ENCODE results near the gene PEX14.

PEX14 gene

DNA sequence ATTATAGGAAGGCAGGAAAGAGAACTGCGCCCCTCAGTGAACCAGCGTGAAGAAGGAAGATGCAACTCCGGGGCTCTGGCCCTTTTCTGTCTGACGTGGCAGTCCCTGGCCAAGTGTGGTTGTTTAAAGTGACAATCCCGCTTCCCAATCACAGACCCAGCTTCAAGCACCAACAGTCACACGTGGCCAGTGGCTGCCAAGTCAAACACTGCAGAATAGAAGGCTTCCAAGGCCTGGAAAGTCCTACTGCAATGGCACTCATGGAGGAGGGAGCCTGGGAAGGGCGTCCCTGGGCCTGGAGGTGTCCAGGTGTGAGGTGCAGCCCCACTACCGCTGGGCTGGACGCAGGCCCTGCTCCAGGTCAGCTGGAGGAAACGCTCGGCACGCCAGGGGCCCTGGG lies 177.9 kb downstream of the PEX14 start:
- DNase-seq = no peak

DNA sequence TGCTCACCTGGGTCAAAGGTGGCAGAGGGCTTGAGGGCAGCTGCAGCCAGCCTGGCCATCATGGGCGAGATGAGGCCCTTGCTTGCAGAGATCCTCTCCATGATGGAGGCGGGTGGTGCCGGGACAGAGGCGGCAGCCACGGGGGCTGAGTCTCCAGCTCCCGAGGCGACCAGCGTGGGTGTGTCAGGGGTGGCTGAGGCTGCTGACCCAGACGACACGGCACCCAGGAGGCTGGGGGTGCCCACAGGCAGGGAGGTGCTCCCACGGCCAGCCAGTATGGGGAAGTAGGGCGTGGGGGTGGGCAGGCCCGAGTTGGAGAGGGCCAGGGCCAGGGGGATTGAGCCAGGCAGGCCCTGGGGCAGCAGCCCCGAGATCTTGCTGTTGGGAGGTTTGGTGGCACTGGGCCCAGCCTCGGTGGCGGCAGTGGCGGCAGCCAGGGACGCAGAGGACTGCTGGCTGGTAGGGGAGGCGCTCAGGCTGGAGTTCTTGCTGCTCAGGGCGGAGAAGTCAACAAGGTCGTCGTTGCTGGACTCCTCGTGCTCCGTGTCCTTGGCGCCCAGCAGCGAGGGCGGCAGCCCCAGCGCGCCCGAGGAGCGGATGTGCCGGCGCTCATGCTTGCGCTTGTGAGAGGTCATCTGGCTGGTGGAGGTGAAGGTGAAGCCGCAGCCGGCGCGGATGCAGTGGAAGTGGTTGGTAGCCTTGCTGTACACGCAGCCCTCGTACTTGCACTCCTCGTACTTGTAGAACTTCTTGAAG lies 178.8 kb downstream of the PEX14 start:
- no peak for DNase-seq

DNA sequence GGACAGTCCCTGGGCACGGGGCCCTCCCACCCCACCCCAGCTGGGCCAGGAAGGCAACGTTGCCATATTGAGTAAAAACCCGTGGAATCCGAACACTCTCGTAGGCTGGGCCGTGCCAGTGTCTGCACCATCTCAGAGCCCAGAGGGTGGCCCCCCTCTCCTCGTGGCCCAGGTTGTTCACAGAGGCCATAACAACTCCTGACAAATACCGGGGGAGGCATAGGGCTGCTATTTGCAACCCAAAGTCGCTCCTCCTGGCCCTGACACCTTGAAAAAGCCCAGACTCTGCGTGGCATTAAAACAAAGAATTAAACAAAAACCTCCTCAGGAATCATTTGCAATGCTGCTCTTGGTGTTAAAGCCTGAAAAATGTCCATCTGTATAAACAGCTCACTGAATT lies 180.3 kb downstream of the PEX14 start:
- DNase-seq = no peak

DNA sequence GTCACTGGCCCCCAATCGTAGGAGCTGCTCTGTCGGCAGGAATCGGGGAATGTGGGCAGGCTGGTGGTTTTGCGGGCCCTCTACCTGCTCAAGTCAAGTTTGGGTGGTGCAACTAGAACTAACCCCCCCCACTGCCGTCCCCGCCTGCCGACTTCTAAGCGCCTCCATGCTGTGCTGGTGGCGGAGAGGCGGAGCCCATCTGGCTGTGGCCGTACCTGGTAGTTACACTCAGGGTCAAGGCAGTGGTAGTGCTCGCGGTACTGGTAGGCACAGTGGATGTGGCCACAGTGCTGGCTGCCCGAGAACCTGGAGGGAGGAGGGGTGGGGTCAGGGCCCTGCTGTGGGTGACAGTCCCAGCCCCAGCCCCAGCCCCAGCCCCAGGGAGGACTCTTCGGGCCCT lies 181.7 kb downstream of the PEX14 start:
- no peak for DNase-seq

DNA sequence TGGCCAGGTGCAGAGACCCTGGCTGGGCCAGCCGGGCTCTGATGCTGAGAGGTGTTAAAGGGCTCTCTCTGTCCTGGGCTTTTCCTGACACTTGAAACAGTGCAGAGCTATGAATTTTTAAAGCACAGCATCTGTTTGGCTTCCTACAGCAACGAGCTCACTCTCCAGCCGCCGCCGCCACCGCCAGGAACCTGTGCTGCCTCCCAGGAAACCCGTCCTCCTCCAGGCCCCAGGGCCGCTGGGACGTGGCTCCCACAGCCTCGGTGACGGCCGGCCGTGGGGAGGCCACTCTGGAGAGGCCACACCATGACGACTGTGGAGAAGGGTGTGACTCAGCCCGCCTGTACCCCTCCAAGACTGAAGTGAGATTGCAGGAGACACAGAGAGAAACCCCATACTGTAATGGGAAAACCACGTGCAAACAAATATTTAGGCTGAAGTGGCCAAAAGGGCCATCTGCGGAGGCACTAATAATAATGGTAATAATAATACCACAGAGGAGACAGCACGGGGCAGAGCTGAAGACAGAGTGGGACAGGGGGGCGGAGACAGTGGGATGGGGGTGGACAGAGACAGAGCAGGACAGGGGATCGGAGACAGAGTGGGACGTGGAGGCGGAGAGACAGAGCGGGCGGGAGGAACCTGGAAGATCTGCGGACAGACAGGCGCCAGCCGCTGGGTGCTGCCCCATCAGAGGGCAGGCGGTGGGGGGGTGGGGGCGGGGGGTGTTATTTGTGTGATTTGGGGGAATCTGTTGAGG lies 182.5 kb downstream of the PEX14 start:
- DNase-seq = no peak

DNA sequence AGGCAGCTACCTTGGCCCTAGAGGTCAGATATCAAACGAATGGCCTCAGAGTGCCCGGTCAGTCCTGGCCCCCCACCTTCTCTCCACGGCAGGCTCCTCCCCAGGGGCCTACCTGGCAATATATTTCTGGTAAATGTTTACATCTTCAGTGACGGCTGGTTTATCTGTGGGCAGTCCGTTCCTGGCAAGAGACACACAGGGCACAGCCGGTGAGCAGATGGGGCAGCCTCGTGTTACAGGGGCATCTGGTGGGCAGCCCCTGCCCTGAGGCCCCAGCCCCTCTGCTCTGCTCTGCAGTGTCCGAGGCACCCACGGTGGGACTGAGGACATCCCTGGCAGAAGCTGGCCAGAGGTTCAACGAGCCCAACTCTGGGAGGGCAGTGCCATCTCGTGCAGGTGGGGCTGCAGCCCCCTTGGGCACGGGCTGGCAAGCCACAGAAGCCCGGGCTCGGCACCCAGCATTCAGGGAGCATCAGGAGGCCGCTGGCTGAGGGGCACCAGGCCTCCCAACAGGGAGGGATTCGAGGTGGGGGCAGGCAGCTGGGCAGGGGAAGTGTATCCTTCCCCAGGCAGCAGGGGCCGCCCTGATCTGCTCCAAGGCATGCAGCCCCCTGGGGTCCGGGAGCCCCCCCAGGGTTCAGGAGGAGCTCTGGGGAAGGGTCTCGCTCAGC lies 183.8 kb downstream of the PEX14 start:
- no peak for DNase-seq

DNA sequence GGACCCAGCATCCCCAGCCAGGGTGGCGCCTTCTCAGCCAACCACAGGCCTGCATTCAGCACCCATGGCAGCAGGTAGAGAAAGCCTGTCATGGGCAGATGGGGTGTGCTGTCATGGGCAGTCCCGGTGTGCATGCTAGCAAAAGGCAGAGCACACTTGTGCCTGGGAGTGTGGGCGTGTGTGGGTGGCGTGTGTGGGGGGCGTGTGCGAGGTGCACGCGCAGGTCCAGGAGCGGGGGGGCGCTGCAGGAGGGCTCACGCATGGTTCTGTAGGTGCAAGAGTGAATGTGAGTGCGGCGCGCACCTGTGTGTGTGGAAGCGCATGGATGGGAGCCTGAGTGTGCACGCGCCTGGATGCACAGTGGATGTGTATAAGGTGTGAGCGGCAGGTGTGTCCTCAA lies 184.5 kb downstream of the PEX14 start:
- no peak for DNase-seq

DNA sequence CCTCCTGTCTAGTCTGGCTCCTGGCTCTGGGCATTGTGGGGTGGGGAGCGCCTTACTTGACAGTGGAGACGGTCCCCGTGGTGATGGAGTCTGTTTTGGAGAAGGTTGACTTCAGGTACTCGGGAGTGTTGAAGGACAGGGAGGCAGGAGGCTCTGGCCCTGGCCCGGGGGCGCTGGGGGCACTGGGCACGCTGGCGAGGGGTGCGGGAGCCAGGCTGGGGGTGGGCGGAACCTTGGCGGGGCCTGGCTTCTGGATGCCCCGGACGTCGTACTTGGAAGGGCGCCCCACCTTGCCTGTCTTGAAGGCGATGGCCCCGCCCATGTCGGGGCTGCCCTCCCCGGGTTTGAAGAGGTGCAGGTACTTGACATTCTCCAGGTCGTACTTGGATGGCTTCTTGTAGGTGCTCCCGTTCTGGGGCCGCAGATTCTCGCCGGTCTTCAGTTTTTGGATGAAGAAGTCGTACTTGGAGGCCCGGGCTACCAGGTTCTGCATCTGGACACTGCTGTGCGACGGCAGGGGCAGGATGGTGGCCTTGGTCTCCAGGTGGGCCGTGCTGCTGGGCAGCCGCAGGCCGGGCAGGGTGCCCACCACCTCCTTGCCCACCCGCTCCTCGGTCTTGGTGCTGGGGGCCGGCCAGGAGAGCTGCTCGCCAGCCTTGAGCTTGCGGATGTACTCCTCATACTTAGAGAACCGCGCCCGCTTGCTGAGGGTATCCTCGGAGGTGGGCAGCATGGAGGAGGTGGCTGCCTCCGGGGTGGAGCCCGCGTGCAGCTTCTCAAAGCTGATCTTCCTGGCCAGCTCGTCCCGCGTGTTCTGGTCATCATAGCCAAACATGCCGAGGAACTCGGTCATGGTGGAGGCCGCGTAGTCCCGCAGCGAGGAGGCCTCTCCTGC lies 185.1 kb downstream of the PEX14 start:
- no peak for DNase-seq

DNA sequence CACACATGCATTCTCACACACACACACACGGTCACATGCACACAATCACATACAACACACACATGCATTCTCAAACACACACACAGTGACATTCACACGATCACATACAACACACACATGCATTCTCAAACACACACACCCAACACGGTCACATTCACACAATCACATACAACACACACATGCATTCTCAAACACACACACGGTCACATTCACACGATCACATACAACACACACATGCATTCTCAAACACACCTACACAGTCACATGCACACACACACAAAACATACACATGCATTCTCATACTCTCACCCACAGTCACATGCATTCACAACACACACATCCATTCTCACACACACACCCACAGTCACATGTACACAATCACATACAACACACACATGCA lies 186.7 kb downstream of the PEX14 start:
- no peak for DNase-seq

DNA sequence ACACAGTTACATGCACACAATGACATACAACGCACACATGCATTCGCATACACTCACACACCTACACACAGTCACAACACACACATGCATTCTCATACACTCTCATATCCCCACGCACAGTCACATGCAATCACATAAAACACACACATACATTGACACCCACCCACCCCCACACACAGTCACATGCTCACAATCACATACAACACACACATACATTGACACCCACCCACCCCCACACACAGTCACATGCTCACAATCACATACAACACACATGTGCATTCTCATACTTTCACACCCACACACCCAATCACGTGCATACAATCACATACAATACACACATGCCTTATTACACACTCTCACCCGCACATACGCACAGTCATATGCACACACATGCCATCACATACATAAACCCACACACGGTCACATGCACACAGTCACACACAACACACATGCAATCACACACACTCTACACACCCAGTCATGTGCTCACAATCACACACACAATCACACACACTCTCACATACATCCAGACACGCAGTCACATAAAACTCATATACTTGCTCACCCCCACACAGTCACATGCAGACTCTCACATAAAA lies 187.4 kb downstream of the PEX14 start:
- no peak for DNase-seq

DNA sequence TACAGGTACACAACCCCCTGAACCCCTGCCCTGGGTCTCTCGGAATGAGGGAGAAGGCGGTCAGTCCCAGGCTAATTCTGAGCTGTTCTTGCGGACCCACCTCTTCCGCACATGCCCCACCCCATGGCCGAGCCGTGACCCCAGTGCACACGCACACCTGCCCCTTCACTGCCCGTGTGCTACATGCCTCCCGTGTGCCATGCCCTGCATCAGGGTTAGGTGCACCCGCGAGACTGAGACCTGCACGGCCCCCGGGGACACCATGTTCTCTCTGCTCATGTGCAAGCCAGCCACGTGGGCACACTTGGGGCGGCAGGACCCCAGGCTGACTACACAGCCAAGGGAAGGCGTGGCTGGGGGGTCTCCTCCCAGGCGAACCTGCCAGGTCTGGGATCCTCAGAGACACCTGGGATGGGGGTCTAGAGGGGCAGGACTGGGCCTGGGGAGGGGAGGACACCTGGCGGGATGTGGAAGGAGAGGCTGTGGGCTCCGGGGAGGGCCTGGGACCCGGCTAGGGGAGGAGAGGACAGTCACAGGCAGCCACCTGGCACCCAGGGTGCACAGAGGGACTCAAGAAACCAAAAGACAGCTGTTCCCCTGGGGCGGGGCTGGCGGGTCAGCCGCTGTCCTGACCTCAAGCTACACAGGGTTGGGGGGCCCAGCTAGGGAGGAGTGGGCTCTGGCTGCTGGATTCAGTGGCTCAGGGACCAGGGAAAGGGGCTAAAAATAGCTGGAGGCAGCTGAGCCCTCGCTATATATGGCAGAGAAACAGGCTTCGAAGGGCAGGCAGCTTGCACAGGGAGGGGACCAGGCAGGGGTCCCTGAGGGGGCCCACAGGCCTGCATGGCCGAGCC lies 188.3 kb downstream of the PEX14 start:
- no peak for DNase-seq

DNA sequence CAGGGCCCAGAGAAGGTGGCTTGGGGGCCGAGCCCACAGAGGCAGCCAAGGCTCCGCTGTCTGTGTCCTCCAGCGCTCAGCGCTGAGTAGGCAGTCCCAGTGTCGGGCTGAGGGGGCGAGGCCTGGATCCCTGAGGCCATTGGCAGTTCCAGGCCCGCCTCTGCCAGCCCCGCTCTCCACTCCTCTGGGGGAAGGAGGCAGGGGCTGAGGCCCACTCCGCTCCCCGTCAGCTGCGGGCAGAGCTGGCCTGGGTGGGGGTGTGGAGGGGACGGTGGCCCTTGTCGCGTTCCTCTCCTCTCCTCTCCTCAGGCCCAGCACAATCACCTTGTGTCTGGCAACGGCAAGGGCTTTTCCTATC lies 188.9 kb downstream of the PEX14 start:
- DNase-seq = no peak

DNA sequence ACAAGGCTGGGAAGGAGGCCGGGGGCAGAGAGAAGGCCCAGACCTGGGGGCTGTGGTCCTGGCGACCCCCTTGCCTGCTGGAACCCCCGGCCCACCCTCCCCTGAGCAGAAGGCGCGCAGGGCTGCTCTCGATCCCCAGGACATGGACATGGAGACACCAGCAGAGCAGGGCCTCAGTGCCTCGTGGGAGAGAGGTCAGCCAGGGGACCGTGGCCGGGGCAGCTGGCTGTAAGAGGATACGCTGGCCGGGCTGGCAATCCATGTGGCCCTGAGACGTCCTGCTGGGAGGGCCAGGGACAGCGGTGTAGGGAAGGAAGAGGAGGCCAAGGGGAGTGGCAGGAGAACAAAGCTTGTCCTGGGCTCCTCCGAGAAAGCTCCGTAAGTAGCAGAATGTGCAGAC lies 189.5 kb downstream of the PEX14 start:
- no peak for DNase-seq

DNA sequence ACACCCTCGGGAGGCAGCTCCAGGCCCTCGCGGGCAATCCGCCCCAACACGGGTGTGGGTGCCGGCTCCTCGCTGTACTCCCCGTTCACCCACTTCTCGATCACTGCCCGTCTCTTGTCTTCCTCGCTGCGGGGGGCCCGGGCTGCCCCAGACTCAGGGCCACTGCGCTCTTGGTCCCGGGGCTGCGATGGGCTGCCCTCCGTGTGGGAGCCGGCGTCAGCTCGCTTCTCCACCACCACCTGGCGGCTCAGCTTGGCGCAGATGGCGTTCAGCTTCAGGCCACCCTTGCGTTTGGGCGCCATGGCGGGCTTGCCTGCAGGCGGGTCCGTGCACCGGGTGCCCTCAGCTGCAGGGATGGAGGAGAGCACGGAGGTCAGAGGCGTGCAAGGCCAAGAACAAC lies 190.5 kb downstream of the PEX14 start:
- DNase-seq = no peak

DNA sequence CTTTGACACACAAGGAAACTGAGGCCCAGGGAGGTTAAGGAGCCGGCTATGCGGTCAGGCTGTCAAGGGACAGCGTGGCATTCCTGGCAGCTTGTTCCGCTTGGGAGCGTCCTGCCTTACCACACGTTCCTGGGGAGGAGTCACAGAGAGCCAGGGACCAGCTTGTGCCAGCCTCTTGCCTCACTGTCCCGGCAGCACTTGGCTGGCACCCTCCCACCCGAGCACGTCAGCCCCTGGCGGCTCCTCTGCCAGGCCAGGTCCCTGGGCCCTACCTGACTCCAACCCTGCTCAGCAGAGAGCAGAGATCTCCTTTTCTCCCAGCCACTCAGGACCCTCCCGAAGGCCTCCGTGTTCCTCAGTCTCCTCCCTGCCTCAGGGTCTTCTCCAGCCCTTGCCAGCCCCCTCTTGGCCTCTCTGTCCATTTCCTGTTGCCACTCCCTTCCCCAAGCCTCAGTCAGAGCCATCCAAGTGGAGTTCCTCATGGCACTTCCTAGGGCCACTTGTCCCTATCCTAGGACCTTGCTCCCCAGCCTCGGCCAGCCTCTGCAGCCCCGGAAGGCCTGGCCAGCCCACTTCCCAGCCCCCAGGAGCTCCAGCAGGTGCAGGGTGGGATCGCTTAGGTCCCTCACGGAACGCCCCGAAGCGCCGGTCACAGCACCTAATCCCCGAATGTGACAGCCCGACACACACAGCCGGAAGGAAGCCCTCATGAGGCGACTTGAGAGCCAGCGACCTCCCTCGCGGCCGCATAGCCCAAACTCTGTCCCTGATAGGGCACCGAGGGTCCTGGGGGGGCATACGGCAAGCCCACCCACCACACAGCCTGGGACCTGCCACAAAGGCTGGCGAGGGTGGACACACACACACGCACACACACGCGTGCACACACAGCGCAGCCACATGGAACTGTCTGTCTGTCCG lies 191.4 kb downstream of the PEX14 start:
- DNase-seq = no peak

DNA sequence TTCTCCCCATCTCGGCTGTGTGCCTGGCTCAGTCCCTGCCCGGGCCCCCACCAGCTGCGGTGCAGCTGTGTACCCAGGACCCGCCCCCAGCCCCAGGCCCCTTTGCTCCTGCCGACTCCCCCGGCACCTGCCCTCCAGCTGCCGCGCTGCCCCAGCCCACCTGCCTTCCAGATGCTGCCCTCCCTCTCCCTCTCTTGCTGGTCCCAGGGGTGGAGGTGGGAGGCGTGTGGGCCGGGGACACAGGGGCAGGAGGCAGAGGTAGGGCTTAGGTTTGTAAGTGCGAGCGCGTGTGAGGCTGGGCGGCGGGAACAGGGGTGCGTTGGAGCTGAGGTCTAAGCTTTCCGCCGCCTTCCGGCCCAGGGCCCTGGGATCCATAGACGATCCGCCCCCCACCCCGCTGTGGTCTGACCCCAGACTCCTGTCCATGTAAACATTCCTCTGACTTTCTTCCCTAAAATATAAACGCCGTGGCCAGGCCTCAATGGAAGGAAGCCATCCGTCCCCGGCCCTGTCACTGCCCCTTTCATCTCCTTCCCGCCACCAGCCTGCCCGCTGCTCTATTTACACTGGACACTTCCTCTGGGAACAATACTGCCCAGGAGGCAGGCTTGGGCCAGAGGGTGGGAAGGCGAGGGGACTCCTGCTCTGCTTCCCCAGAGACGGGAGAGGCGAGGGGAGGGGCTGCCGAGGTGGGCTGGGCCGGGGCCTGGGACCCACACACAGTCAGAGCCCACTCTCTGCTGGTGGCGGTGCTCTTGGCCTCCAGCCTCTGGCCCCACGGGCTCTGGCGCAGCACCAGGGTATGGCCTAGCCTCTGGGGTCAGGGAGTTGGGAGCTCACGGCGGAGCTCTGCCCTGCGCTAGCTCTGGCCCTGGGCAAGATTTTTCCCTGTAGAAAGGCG lies 193.4 kb downstream of the PEX14 start:
- no peak for DNase-seq

DNA sequence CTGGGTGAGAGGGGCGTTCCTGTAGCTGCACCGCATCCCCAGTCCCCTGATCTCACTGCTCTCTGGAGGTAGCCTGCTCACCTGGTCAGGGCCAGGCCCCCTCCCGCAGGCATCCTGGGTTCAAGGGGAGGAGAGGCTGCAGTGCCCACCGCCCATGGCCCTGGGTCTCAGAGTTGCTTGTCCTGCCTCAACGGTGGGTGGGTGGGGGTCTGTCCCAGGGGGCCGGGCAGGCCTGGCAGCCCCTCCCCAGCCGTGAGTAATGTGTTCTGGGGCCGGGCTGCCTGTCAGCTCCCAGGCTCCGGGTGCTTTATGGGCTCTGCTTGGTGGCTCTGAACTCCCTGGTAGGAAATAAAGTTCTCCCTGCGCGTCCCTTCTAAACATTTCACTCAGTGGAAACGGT lies 194.8 kb downstream of the PEX14 start:
- DNase-seq = no peak

DNA sequence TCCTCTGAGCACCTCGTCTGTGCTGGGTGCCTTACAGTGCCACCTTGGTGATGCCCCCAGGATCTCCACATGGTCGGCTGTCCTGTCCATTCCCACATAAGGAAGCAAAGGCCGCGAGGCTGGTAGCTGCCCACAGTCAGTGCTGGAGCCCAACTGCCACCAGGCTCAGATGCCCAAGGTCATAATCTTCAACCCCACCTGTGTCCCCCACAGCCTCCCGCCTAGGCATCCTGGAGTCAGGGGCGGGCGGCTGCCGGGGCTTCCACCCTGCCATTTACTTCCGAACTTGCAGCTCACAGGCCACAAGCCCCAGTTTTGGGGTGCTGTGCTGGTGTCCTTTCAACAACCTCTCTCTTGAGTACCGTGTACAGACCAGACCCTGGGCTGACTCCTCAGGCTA lies 195.4 kb downstream of the PEX14 start:
- no peak for DNase-seq

DNA sequence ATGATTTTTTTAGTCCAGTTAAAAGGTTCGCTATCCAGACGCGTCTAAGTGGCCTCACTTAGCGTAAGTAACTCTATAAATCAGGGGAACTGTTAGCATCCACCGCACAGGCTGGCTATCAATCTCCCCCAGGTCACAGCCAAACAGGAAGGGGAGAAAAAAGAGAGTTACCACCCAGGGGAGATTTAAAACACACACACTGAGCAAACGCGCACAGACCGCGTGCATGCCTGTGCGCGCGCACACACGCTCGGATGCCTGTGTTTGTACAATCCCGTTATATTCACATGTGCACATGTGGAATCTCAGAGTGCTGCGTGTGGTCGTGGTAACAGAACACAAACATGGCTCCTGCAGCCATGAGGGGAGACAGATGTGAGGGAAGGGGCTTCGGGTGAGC lies 196.3 kb downstream of the PEX14 start:
- no peak for DNase-seq
